ENCODE measurements around the gene FCER1A. TPM values are rescaled to one million over a fixed set of nuclear protein-coding genes. Genes with fewer than 3 reads are reported as not detected.

FCER1A gene
- not detected in 2 replicates for total RNA-seq

GRCh38 chr1:159302095-159302494, at the start of gene FCER1A:
Gene FCER1A, plus strand, starts transcription at chr1:159302336. Its CDS starts 29 bp downstream, at chr1:159302365.

Other genes starting within 250 kb of the FCER1A start
- not detected in 2 replicates for gene AIM2, start 225.6 kb upstream of the FCER1A start, total RNA-seq
- not detected in 2 replicates for gene CADM3, start 130.7 kb upstream of the FCER1A start, total RNA-seq
- not detected in 2 replicates for gene ACKR1, start 97.5 kb upstream of the FCER1A start, total RNA-seq
- not detected in 2 replicates for gene OR10J4, start 129.9 kb downstream of the FCER1A start, total RNA-seq
- gene OR10J1, start 137.4 kb downstream of the FCER1A start, total RNA-seq = not detected in 2 replicates
- not detected in 2 replicates for gene OR10J5, start 233.7 kb downstream of the FCER1A start, total RNA-seq